ENCODE measurements around the gene SIDT1.
"Not testable (repeated sequence)": the region's sequence is repeated elsewhere in the genome, so short reads cannot be mapped to it uniquely, and the experiment has no call there.

SIDT1 gene

DNA sequence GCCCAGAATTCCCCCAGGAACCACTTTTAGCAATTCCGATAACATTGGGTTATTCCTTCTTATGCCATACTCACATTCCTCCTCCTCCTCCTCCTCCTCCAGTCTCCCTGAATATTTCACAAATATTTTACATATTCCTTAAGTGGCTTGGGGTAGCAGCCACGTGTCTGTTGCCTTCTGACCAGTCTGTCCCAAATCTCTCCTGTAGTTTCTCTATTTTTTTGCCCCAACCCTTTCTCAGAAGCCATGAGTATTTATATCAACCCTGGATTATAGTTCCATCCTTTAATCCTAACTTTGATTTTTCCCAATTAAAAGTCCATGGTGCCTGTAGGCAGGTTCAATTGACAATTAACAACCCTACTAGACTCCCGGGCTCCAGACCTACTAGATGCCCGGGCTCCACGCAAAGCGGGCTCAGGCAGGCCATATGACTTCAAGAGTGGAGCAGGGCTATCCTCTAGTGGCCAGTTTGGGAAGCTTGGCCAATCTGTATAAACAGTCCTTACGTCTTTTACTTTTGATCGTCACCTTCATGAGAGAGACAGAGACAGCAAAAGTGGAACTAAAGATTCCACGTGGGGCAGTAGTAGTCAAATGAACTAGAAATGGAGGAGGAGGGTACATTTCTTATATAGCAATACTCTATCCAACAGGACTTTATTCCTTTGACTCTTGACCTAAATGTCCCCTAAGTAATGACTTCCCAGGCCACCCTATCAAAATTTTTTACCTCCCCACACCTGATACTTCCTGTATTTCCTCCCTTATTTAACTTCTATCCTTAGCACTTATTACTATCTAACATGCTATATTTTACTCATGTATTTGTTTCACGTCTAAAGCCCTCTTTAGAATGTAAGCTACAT, 94.4 kb downstream of the SIDT1 start:
- no peaks in the 10 kb centered on the region for H3K36me3 ChIP-seq (ENCODE audit: insufficient read depth, low read length)
- H3K27me3 ChIP-seq (ENCODE audit: control insufficient read depth, insufficient read depth, low read length) = peaks cover 31% of the 10 kb centered on the region
- no peaks in the 10 kb centered on the region for H3K4me1 ChIP-seq (ENCODE audit: control insufficient read depth, insufficient read depth, low read length)
- no peak overlapping the region for H3K4me3 ChIP-seq (ENCODE audit: low read length)
- H3K9me3 ChIP-seq (replicated peaks; ENCODE audit: low read length) = no peaks in the 10 kb centered on the region
- H3K4me2 ChIP-seq (ENCODE audit: low read length) = peak overlapping the region; percentile 52
- H3K9ac ChIP-seq (ENCODE audit: low read depth, low read length) = no peak overlapping the region

DNA sequence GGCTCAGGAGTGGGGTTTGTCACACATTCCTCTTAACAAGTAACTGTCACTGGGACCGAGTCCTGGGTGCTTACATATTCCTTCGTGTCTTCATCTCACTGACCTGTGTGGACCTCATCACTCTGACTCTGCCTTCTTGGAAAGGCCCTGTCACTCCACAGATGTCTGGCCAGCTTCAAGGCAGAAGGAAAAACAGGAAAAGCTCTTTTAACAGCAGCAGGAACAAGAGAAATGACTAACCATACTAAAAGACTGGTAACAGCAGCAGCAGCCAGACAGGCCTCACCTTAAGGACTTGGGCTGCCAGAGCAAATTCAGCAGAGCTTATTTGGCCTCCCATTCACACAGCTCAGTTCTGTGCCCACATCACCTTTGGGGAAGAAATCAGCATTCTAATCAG, 96.0 kb downstream of the SIDT1 start:
- no peak overlapping the region for H3K4me2 ChIP-seq (ENCODE audit: low read length)
- no peak overlapping the region for H3K4me3 ChIP-seq (ENCODE audit: low read length)
- H3K27me3 ChIP-seq (ENCODE audit: control insufficient read depth, insufficient read depth, low read length) = peaks cover 31% of the 10 kb centered on the region
- H3K4me1 ChIP-seq (ENCODE audit: control insufficient read depth, insufficient read depth, low read length) = no peaks in the 10 kb centered on the region
- no peak overlapping the region for H3K9ac ChIP-seq (ENCODE audit: low read depth, low read length)
- H3K9me3 ChIP-seq (replicated peaks; ENCODE audit: low read length) = no peaks in the 10 kb centered on the region
- no peaks in the 10 kb centered on the region for H3K36me3 ChIP-seq (ENCODE audit: insufficient read depth, low read length)

DNA sequence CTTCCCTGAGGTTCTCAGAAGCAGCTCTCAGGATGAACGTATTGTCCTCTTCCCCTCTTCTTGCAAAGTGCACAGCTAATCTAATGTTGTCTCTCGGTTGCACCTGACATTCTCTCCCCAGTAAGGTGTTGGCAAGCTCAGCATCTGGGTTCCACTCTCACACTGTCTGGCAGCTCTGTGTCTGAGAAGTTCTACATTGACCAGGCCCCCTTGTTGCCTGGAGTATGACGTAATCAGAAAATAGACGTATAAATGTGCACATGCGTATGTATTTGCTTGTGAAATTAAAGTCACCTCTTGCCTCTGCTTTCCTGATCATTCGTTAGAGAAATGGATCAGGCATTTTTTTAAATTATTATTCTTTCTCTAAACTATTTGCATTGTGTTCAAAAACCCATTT, 96.4 kb downstream of the SIDT1 start:
- peaks cover 30% of the 10 kb centered on the region for H3K27me3 ChIP-seq (ENCODE audit: control insufficient read depth, insufficient read depth, low read length)
- H3K36me3 ChIP-seq (ENCODE audit: insufficient read depth, low read length) = no peaks in the 10 kb centered on the region
- H3K4me1 ChIP-seq (ENCODE audit: control insufficient read depth, insufficient read depth, low read length) = no peaks in the 10 kb centered on the region
- no peaks in the 10 kb centered on the region for H3K9me3 ChIP-seq (replicated peaks; ENCODE audit: low read length)
- H3K9ac ChIP-seq (ENCODE audit: low read depth, low read length) = no peak overlapping the region
- no peak overlapping the region for H3K4me3 ChIP-seq (ENCODE audit: low read length)
- H3K4me2 ChIP-seq (ENCODE audit: low read length) = no peak overlapping the region

DNA sequence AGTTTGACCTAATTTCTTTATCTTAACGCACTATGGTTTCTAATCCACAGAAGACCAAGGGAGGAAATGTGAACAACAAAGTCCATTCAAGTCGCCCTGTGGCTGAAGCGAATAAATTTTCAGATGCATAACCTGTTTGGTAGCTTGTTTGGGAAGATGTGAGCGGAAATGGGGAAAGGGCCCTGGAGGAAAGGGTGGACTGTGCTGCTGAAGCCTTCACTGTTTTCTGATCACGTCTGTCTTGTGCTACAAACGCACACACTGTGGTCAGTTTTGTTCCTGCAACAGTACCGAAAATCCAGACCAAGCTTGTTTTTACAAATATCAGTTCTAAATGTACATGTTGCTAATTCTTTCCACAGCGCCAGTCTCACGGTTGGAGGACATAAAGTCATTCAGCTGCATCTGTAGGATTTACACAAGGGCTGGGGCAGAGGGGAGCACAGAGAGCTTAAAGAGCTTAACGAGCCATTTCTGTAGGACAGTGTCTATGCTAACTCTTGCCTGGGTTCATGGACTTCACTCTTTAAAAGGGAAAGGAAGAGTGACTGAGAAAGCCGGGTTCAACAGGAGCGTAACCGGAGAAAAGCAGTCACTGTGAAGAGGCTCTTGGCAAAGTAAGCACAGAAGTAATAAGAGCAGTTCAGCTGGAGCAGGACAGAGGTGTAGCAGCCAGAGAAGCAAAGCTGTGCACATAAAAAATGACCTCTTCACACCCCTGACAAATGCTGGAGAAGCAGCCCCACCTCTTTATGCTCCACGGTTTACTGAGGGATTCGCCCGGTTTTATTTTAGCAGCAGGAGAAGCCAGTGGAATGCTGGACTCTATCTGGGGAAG, 97.4 kb downstream of the SIDT1 start:
- H3K4me3 ChIP-seq (ENCODE audit: low read length) = no peak overlapping the region
- no peaks in the 10 kb centered on the region for H3K9me3 ChIP-seq (replicated peaks; ENCODE audit: low read length)
- no peaks in the 10 kb centered on the region for H3K4me1 ChIP-seq (ENCODE audit: control insufficient read depth, insufficient read depth, low read length)
- H3K36me3 ChIP-seq (ENCODE audit: insufficient read depth, low read length) = no peaks in the 10 kb centered on the region
- peak overlapping the region; percentile 31 for H3K4me2 ChIP-seq (ENCODE audit: low read length)
- peaks cover 23% of the 10 kb centered on the region for H3K27me3 ChIP-seq (ENCODE audit: control insufficient read depth, insufficient read depth, low read length)
- H3K9ac ChIP-seq (ENCODE audit: low read depth, low read length) = no peak overlapping the region

DNA sequence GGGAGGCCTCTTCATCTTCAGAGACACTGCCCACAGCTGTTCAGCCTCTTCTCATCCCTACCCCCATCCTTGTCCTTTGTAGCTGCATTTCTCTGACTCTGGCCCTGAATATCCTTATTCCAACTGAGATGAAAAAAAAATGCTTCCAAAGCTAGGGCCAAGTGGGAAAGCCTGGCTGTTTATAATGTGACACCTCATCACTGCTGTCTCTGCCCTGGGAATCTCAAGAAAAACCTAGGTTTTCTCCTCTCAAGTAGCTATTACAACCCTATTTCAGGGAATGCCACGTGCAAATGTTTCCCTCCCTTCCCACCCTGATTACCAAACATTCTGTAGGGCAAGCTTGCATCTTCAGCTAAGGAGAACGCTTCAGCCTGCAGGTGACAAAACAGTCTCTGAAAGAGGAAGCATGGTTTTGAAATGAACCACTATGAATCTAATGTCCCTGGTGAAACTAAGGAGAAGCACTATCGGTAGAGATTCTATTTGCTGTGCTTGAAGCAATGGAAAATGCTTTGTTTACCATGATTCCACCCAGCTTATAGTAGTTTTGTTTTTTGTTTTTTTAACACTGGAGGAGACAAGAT, 98.7 kb downstream of the SIDT1 start:
- Histone ChIP-seq H3K27me3 (ENCODE audit: control insufficient read depth, insufficient read depth, low read length) (peaks cover 23% of the 10 kb centered on the region), H3K4me3 (ENCODE audit: low read length) (no peak overlapping the region), H3K4me2 (ENCODE audit: low read length) (no peak overlapping the region), H3K9ac (ENCODE audit: low read depth, low read length) (no peak overlapping the region), H3K4me1 (ENCODE audit: control insufficient read depth, insufficient read depth, low read length) (no peaks in the 10 kb centered on the region), H3K9me3 (replicated peaks; ENCODE audit: low read length) (no peaks in the 10 kb centered on the region), H3K36me3 (ENCODE audit: insufficient read depth, low read length) (no peaks in the 10 kb centered on the region)

DNA sequence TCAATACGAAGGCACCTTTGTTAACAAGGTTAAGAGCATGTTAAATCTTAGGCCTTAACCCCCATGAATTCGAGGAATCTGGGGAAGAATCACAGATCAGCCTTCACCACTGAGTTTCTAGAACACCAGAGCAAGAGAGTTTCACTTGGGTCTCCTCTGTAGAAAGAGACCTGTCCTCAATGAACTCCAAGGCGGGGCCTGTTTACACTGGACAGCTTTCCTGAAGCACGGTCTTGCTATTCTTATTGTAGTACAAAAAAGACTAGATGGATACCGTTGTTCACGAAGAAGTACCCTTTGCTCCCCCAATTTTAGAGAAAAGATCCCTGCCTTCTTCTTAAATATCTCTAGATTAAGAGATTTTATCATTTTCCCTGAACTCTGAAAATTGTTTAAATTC, 99.2 kb downstream of the SIDT1 start:
- Histone ChIP-seq H3K4me3 (ENCODE audit: low read length) (no peak overlapping the region), H3K27me3 (ENCODE audit: control insufficient read depth, insufficient read depth, low read length) (peaks cover 23% of the 10 kb centered on the region), H3K9ac (ENCODE audit: low read depth, low read length) (no peak overlapping the region), H3K36me3 (ENCODE audit: insufficient read depth, low read length) (no peaks in the 10 kb centered on the region), H3K9me3 (replicated peaks; ENCODE audit: low read length) (no peaks in the 10 kb centered on the region), H3K4me2 (ENCODE audit: low read length) (no peak overlapping the region), H3K4me1 (ENCODE audit: control insufficient read depth, insufficient read depth, low read length) (no peaks in the 10 kb centered on the region)

DNA sequence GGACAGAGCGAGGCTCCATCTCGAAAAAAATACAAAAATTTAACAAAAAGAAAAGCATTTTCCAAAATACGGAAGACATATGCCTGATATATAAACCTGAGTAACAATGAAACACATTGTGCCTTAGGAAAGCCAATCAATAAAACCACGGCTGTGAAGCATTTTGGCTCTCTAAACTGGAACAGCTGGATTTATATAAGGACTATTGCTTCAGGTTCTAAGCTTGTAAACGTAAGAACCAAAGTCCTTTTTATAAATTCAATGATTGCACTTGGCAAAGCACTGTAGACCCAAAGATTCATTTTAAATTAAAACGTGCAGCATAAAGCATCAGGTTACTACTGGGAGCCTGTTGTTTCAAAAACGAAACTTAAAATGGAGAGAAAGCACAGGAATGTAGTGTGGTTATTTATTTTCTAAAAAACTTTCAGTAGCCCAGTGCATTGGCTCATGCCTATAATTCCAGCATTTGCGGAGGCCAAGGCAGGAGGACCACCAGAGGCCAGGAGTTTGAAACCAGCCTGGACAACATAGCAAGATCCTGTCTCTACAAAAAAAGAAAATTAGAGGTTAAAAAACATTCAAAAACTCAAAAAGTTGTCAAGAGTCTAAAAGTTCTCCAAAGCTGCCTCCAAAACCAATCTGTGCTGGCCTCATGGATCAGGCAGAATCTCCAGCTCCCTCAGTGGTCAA, 102.6 kb downstream of the SIDT1 start:
- Histone ChIP-seq H3K4me3 (ENCODE audit: low read length) (no peak overlapping the region), H3K36me3 (ENCODE audit: insufficient read depth, low read length) (no peaks in the 10 kb centered on the region), H3K4me2 (ENCODE audit: low read length) (no peak overlapping the region), H3K4me1 (ENCODE audit: control insufficient read depth, insufficient read depth, low read length) (no peaks in the 10 kb centered on the region), H3K27me3 (ENCODE audit: control insufficient read depth, insufficient read depth, low read length) (peaks cover 11% of the 10 kb centered on the region), H3K9ac (ENCODE audit: low read depth, low read length) (no peak overlapping the region), H3K9me3 (replicated peaks; ENCODE audit: low read length) (no peaks in the 10 kb centered on the region)

DNA sequence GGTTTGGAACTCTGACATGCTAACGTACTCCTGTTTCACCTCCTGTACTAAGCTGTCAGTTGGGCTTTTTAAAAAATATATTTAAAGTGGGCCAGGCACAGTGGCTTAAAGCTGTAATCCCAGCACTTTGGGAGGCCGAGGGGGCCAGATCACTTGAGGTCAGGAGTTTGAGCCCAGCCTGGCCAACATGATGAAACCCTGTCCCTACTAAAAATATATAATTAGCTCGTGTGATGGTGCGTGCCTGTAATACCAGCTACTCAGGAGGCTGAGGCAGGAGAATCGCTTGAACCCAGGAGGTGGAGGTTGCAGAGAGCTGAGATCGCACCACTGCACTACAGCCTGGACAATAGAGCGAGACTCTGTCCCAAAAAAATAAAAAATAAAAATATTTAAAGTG, 103.7 kb downstream of the SIDT1 start:
- not testable (repeated sequence) for H3K4me2 ChIP-seq (ENCODE audit: low read length); H3K4me3 ChIP-seq (ENCODE audit: low read length); H3K4me1 ChIP-seq (ENCODE audit: control insufficient read depth, insufficient read depth, low read length); H3K9ac ChIP-seq (ENCODE audit: low read depth, low read length); H3K27me3 ChIP-seq (ENCODE audit: control insufficient read depth, insufficient read depth, low read length); H3K36me3 ChIP-seq (ENCODE audit: insufficient read depth, low read length); H3K9me3 ChIP-seq (replicated peaks; ENCODE audit: low read length)

DNA sequence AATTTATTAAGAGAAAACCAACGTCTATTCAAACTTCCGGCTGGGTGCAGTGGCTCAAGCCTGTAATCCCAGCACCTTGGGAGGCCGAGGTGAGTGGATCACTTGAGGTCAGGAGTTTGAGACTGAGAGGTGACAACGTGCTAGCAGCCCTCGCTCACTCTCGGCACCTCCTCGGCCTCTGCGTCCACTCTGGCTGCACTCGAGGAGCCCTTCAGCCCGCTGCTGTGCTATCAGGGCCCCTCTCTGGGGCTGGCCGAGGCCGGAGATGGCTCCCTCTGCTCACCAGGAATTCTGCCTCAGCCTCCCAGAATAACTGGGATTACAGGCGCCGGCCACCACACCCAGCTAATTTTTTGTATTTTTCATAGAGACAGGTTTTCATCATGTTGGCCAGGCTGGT, 105.4 kb downstream of the SIDT1 start:
- no peak overlapping the region for H3K4me3 ChIP-seq (ENCODE audit: low read length)
- H3K9ac ChIP-seq (ENCODE audit: low read depth, low read length) = no peak overlapping the region
- no peaks in the 10 kb centered on the region for H3K36me3 ChIP-seq (ENCODE audit: insufficient read depth, low read length)
- no peaks in the 10 kb centered on the region for H3K9me3 ChIP-seq (replicated peaks; ENCODE audit: low read length)
- H3K4me2 ChIP-seq (ENCODE audit: low read length) = no peak overlapping the region
- no peaks in the 10 kb centered on the region for H3K4me1 ChIP-seq (ENCODE audit: control insufficient read depth, insufficient read depth, low read length)
- no peaks in the 10 kb centered on the region for H3K27me3 ChIP-seq (ENCODE audit: control insufficient read depth, insufficient read depth, low read length)

DNA sequence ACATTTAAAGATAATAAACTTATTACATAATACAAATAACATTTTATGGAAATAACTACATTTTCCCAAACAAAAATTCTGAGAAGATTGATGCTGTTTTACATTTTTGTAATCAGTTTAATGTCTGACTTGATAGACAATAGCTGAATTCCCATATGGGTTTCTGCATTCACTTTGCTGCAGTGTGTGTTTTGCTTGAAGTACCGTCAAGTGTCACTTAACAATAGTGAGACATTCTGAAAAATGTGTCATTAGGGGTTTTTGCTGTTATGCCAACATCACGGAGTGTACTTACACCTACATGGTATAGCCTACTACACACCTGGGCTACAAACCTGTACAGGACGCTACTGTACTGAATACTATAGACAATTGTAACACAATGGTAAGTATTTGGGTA, 106.6 kb downstream of the SIDT1 start:
- H3K9me3 ChIP-seq (replicated peaks; ENCODE audit: low read length) = peaks cover 2% of the 10 kb centered on the region
- no peak overlapping the region for H3K4me2 ChIP-seq (ENCODE audit: low read length)
- no peak overlapping the region for H3K4me3 ChIP-seq (ENCODE audit: low read length)
- no peak overlapping the region for H3K9ac ChIP-seq (ENCODE audit: low read depth, low read length)
- H3K36me3 ChIP-seq (ENCODE audit: insufficient read depth, low read length) = no peaks in the 10 kb centered on the region
- H3K4me1 ChIP-seq (ENCODE audit: control insufficient read depth, insufficient read depth, low read length) = no peaks in the 10 kb centered on the region
- H3K27me3 ChIP-seq (ENCODE audit: control insufficient read depth, insufficient read depth, low read length) = no peaks in the 10 kb centered on the region

DNA sequence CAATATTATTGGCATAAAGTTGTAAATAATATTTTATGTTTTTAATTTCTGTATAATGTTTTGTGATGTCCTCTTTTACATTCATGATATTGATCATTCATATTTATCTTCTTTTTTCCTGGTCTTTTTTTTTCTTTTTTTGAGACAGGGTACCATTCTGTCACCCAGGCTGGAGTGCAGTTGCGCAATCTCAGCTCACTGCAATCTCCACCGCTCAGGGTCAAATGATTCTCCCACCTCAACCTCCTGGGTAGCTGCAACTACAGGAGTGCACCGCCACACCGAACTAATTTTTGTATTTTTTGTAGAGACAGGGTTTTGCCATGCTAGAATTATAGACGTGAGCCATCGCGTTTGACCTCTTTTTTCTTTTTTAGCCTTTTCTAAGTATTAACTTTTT, 111.2 kb downstream of the SIDT1 start:
- H3K4me3 ChIP-seq (ENCODE audit: low read length) = no peak overlapping the region
- H3K4me2 ChIP-seq (ENCODE audit: low read length) = no peak overlapping the region
- no peak overlapping the region for H3K9ac ChIP-seq (ENCODE audit: low read depth, low read length)
- no peaks in the 10 kb centered on the region for H3K4me1 ChIP-seq (ENCODE audit: control insufficient read depth, insufficient read depth, low read length)
- H3K9me3 ChIP-seq (replicated peaks; ENCODE audit: low read length) = peaks cover 8% of the 10 kb centered on the region
- no peaks in the 10 kb centered on the region for H3K36me3 ChIP-seq (ENCODE audit: insufficient read depth, low read length)
- H3K27me3 ChIP-seq (ENCODE audit: control insufficient read depth, insufficient read depth, low read length) = no peaks in the 10 kb centered on the region
